ENCODE measurements around the gene EMP1. TPM values are rescaled to one million over a fixed set of nuclear protein-coding genes. Genes with fewer than 3 reads are reported as not detected.

Gene EMP1
- total and polyA plus RNA-seq, 2 donors: 8.1 to 33.1 TPM

DNA sequence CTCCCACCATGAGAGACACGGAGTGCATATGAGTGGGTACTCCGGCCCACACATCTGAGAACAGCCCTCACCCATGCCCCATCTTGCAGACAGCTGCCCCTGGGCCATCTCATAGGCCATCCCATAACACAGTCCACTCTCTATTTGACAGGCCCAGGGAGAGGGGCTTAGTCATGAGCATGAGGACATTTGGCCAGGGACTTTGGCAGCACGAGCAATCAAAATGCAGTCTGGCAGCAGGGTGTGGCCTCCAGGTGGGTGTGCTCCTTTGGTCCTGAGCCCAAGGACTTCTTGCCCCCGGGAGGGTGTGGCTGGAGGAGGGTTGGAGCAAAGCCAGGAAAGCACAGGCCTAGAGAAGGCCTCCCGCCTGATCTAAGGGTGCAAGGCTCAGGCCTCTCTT, 25.6 kb downstream of the EMP1 start:
- Histone ChIP-seq H3K4me1 (ENCODE audit: control insufficient read depth in 2 of 2, insufficient read depth in 2 of 2, low read length in 2 of 2) (no peaks in the 10 kb centered on the region), H3K4me3 (ENCODE audit: low read length in 2 of 2) (no peak overlapping the region), H3K36me3 (ENCODE audit: control insufficient read depth in 2 of 2, insufficient read depth in 2 of 2, low read length in 1 of 2) (no peaks in the 10 kb centered on the region), H3K9me3 (ENCODE audit: control insufficient read depth in 2 of 2, insufficient read depth in 1 of 2, low read length in 1 of 2) (no peaks in the 10 kb centered on the region), H3K27ac (ENCODE audit: low read depth in 1 of 2, low read length in 1 of 2) (no peak overlapping the region), H3K27me3 (ENCODE audit: control insufficient read depth in 2 of 2, insufficient read depth in 1 of 2, low read length in 1 of 2) (peaks cover 0 to 3% of the 10 kb centered on the region in 2 donors)
- WGBS: 96% methylated on average over 5 of the region's 5 CpGs
- no peak for DNase-seq (ENCODE audit: low read depth in 6 of 9, low spot score in 9 of 9)

DNA sequence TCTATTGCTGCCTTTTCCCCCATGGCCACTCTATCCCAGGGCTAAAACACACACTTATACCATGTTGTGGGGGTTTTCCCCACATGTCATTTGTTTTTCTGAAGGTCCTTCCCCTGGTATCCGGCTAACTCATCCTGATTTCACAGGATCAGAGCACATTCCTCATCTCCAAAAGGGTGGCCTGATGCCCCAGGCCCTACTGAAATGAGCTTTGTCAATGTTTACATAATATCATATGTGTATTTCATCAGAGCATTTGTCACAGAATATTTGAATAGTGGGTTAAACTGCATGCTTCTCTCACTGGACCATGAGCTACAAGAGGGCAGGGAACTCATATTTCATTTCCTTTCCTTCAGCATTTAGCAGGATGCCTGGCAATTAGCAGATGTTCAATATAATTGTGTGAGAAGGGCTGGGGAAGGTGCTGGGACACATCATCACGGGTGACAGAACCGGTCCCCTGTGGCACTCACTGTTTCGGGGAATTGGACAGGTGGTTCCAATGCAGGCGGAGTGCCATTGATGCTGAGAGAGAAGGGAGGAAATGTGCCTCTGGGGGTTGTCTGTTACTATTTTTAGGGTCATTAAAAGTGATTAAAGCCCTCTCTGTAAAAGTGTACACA, 26.8 kb downstream of the EMP1 start:
- Histone ChIP-seq H3K27me3 (ENCODE audit: control insufficient read depth in 2 of 2, insufficient read depth in 1 of 2, low read length in 1 of 2) (peaks cover 0 to 3% of the 10 kb centered on the region in 2 donors), H3K27ac (ENCODE audit: low read depth in 1 of 2, low read length in 1 of 2) (no peak overlapping the region), H3K4me1 (ENCODE audit: control insufficient read depth in 2 of 2, insufficient read depth in 2 of 2, low read length in 2 of 2) (no peaks in the 10 kb centered on the region), H3K36me3 (ENCODE audit: control insufficient read depth in 2 of 2, insufficient read depth in 2 of 2, low read length in 1 of 2) (no peaks in the 10 kb centered on the region), H3K4me3 (ENCODE audit: low read length in 2 of 2) (no peak overlapping the region), H3K9me3 (ENCODE audit: control insufficient read depth in 2 of 2, insufficient read depth in 1 of 2, low read length in 1 of 2) (no peaks in the 10 kb centered on the region)
- 94% methylated on average over 5 of the region's 5 CpGs for WGBS
- DNase-seq (ENCODE audit: low read depth in 6 of 9, low spot score in 9 of 9): no peak

DNA sequence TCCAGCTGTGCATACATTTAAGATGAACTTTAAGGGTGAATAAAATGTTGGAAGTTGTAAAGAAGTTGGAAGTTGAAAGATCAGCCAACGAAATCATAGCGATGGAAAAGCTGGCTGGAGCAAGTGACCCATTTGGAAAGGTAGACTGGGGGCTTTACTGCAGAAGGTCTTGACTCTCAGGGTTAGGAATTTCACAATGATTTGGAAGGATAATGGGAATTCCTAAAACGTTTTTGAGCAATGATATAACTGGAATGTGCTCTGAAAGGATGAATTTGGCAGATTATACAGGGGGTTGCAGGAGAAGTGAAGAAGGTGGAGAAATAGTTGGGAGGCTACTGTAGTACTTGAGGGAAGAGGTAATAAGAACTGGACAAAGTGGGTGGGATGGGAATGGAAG, 27.4 kb downstream of the EMP1 start:
- 76% methylated on average over 3 of the region's 3 CpGs for WGBS
- no peaks in the 10 kb centered on the region for H3K4me1 ChIP-seq (ENCODE audit: control insufficient read depth in 2 of 2, insufficient read depth in 2 of 2, low read length in 2 of 2)
- no peak overlapping the region for H3K27ac ChIP-seq (ENCODE audit: low read depth in 1 of 2, low read length in 1 of 2)
- no peak for DNase-seq (ENCODE audit: low read depth in 6 of 9, low spot score in 9 of 9)
- no peaks in the 10 kb centered on the region for H3K36me3 ChIP-seq (ENCODE audit: control insufficient read depth in 2 of 2, insufficient read depth in 2 of 2, low read length in 1 of 2)
- H3K4me3 ChIP-seq (ENCODE audit: low read length in 2 of 2): no peak overlapping the region
- no peaks in the 10 kb centered on the region for H3K9me3 ChIP-seq (ENCODE audit: control insufficient read depth in 2 of 2, insufficient read depth in 1 of 2, low read length in 1 of 2)
- H3K27me3 ChIP-seq (ENCODE audit: control insufficient read depth in 2 of 2, insufficient read depth in 1 of 2, low read length in 1 of 2): peaks cover 0 to 3% of the 10 kb centered on the region in 2 donors

- Histone ChIP-seq H3K36me3 (ENCODE audit: control insufficient read depth in 2 of 2, insufficient read depth in 2 of 2, low read length in 1 of 2) (no peaks in the 10 kb centered on the region), H3K9me3 (ENCODE audit: control insufficient read depth in 2 of 2, insufficient read depth in 1 of 2, low read length in 1 of 2) (no peaks in the 10 kb centered on the region), H3K4me1 (ENCODE audit: control insufficient read depth in 2 of 2, insufficient read depth in 2 of 2, low read length in 2 of 2) (no peaks in the 10 kb centered on the region), H3K4me3 (ENCODE audit: low read length in 2 of 2) (no peak overlapping the region), H3K27me3 (ENCODE audit: control insufficient read depth in 2 of 2, insufficient read depth in 1 of 2, low read length in 1 of 2) (peaks cover 0 to 3% of the 10 kb centered on the region in 2 donors), H3K27ac (ENCODE audit: low read depth in 1 of 2, low read length in 1 of 2) (no peak overlapping the region)
- WGBS: 81% methylated on average over 7 of the region's 7 CpGs
- no peak for DNase-seq (ENCODE audit: low read depth in 6 of 9, low spot score in 9 of 9)
These were observed 30.7 kb downstream of the EMP1 start for GRCh38 chr12:13227191-13227590.

GRCh38 chr12:13228579-13228978, 32.1 kb downstream of the EMP1 start:
- no peak for DNase-seq (ENCODE audit: low read depth in 6 of 9, low spot score in 9 of 9)
- Histone ChIP-seq H3K36me3 (ENCODE audit: control insufficient read depth in 2 of 2, insufficient read depth in 2 of 2, low read length in 1 of 2) (no peaks in the 10 kb centered on the region), H3K9me3 (ENCODE audit: control insufficient read depth in 2 of 2, insufficient read depth in 1 of 2, low read length in 1 of 2) (no peaks in the 10 kb centered on the region), H3K4me3 (ENCODE audit: low read length in 2 of 2) (no peak overlapping the region), H3K4me1 (ENCODE audit: control insufficient read depth in 2 of 2, insufficient read depth in 2 of 2, low read length in 2 of 2) (no peaks in the 10 kb centered on the region), H3K27me3 (ENCODE audit: control insufficient read depth in 2 of 2, insufficient read depth in 1 of 2, low read length in 1 of 2) (peaks cover 0 to 3% of the 10 kb centered on the region in 2 donors), H3K27ac (ENCODE audit: low read depth in 1 of 2, low read length in 1 of 2) (no peak overlapping the region)
- 90% methylated on average over 7 of the region's 7 CpGs for WGBS

DNA sequence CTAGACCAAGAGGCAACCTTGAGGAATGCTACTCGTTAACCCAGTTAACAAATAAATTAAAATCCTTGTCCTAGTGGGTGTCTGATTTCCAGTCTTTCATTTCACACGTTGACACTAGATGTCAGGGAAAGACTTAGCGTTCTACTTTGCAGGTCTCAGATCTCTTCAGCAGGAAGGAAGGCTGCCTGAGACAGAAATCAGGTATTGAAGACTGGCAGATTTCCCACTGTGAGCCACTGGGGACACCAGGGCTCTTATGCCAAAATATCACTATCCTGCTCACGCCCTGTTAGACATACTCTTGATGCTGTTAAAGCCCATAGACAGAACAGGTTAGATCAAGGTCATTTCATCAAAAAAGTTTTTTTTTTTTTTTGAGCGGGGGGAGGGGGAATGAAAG, 33.0 kb downstream of the EMP1 start:
- no peak for DNase-seq (ENCODE audit: low read depth in 6 of 9, low spot score in 9 of 9)

DNA sequence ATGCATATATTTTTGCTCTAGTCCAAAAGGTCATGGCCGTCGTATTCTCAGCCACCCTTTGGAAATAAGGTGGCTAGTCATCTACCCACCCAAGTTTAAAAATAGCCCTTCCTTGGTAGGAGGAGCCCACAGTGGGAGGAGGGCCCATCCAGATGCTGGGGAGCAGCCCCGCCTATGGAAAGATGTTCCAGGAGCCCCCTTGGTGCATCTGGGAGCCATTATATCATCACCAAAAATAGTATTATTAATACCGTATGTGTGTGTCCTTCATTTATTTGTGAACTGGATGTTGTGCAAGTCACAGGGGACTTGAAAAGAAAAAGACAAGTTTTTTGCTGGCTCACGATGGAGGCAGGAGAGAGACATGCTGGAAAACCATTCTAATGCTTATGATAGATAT, 34.0 kb downstream of the EMP1 start:
- Histone ChIP-seq H3K4me3 (ENCODE audit: low read length in 2 of 2) (no peak overlapping the region), H3K27ac (ENCODE audit: low read depth in 1 of 2, low read length in 1 of 2) (no peak overlapping the region), H3K36me3 (ENCODE audit: control insufficient read depth in 2 of 2, insufficient read depth in 2 of 2, low read length in 1 of 2) (no peaks in the 10 kb centered on the region), H3K9me3 (ENCODE audit: control insufficient read depth in 2 of 2, insufficient read depth in 1 of 2, low read length in 1 of 2) (no peaks in the 10 kb centered on the region), H3K4me1 (ENCODE audit: control insufficient read depth in 2 of 2, insufficient read depth in 2 of 2, low read length in 2 of 2) (no peaks in the 10 kb centered on the region), H3K27me3 (ENCODE audit: control insufficient read depth in 2 of 2, insufficient read depth in 1 of 2, low read length in 1 of 2) (peaks cover 0 to 3% of the 10 kb centered on the region in 2 donors)
- WGBS: 95% methylated on average over 5 of the region's 5 CpGs
- DNase-seq (ENCODE audit: low read depth in 6 of 9, low spot score in 9 of 9): no peak

More for the DNA sequence above, 33.0 kb downstream of the EMP1 start:
- WGBS: 85% methylated on average over 5 of the region's 5 CpGs
- Histone ChIP-seq H3K4me1 (ENCODE audit: control insufficient read depth in 2 of 2, insufficient read depth in 2 of 2, low read length in 2 of 2) (no peaks in the 10 kb centered on the region), H3K36me3 (ENCODE audit: control insufficient read depth in 2 of 2, insufficient read depth in 2 of 2, low read length in 1 of 2) (no peaks in the 10 kb centered on the region), H3K4me3 (ENCODE audit: low read length in 2 of 2) (no peak overlapping the region), H3K27me3 (ENCODE audit: control insufficient read depth in 2 of 2, insufficient read depth in 1 of 2, low read length in 1 of 2) (peaks cover 0 to 3% of the 10 kb centered on the region in 2 donors), H3K9me3 (ENCODE audit: control insufficient read depth in 2 of 2, insufficient read depth in 1 of 2, low read length in 1 of 2) (no peaks in the 10 kb centered on the region), H3K27ac (ENCODE audit: low read depth in 1 of 2, low read length in 1 of 2) (no peak overlapping the region)

DNA sequence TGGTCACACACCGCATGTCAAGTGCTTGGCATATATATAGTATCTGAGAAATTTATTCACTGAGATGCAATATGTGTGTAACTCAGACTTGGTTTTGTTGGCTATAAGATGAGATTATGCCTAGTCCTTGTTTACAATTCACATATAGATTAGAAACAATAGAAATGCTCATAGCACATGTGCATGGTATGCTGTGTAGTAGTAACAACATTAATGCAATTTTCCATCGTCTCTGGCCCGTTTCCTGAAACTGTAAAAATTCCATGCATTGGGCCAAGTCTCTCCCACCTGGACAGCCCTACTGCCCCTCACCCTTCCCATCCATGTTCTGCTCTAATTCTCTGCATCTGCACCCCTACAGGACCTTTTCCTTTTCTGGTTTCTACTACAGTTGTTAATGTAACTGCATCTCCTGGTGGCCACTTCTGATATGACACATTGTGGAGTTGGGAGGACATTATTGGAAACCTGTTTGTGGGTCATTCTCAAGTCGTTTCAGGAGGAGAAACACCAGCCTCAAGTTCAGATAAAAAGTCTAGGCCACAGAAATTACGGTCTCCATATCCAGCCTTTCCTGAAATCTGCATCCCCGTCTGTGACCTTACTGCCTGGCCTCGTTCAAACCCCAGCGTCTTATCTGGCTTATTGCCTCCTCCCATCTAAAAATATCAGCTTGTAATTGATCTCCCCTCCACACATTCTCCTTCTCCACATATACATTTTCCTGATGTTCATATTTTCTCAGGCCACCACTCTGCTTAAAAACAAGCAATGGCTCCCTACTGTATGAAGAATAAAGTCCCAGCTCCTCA, 37.5 kb downstream of the EMP1 start:
- Histone ChIP-seq H3K27ac (ENCODE audit: low read depth in 1 of 2, low read length in 1 of 2) (no peak overlapping the region), H3K36me3 (ENCODE audit: control insufficient read depth in 2 of 2, insufficient read depth in 2 of 2, low read length in 1 of 2) (no peaks in the 10 kb centered on the region), H3K4me3 (ENCODE audit: low read length in 2 of 2) (no peak overlapping the region), H3K4me1 (ENCODE audit: control insufficient read depth in 2 of 2, insufficient read depth in 2 of 2, low read length in 2 of 2) (no peaks in the 10 kb centered on the region), H3K27me3 (ENCODE audit: control insufficient read depth in 2 of 2, insufficient read depth in 1 of 2, low read length in 1 of 2) (no peaks in the 10 kb centered on the region), H3K9me3 (ENCODE audit: control insufficient read depth in 2 of 2, insufficient read depth in 1 of 2, low read length in 1 of 2) (no peaks in the 10 kb centered on the region)
- peak in 6 of 9 donors; percentile 8 to 58 (median 35) for DNase-seq (ENCODE audit: low read depth in 6 of 9, low spot score in 9 of 9)
- WGBS: 80% methylated on average over 8 of the region's 8 CpGs

DNA sequence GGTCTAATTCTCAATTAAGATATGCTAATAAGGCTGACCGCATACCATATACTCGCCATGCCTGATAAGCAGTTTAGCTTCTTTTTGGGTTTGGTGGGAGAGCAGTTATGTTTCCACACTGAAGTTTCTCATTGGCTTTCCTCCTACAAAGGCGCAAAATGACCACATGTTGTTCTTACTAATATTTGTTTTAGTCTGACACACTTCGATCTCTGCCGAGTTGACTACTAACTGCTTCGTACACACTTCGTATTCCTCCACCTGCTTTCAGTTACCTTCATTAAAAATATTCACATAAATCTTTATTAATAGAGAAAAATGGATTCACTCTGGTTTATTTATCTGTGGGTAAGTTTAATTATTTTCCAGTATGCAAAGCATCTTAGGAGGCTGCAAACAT, 41.7 kb downstream of the EMP1 start:
- WGBS: 84% methylated on average over 7 of the region's 7 CpGs
- Histone ChIP-seq H3K4me3 (ENCODE audit: low read length in 2 of 2) (no peak overlapping the region), H3K4me1 (ENCODE audit: control insufficient read depth in 2 of 2, insufficient read depth in 2 of 2, low read length in 2 of 2) (no peaks in the 10 kb centered on the region)

More for the DNA sequence above, 41.7 kb downstream of the EMP1 start:
- Histone ChIP-seq H3K27ac (ENCODE audit: low read depth in 1 of 2, low read length in 1 of 2) (no peak overlapping the region), H3K9me3 (ENCODE audit: control insufficient read depth in 2 of 2, insufficient read depth in 1 of 2, low read length in 1 of 2) (no peaks in the 10 kb centered on the region), H3K36me3 (ENCODE audit: control insufficient read depth in 2 of 2, insufficient read depth in 2 of 2, low read length in 1 of 2) (no peaks in the 10 kb centered on the region), H3K27me3 (ENCODE audit: control insufficient read depth in 2 of 2, insufficient read depth in 1 of 2, low read length in 1 of 2) (no peaks in the 10 kb centered on the region)
- DNase-seq (ENCODE audit: low read depth in 6 of 9, low spot score in 9 of 9): no peak
